ENCODE results near the gene HSD17B12. TPM values are rescaled to one million over a fixed set of nuclear protein-coding genes. Genes with fewer than 3 reads are reported as not detected.

The HSD17B12 gene
- total and polyA plus RNA-seq, 2 of the 13 experiments (the other 11 are each of a cell fraction or from before 2014, with no cell fraction given) = 50.3 to 117 TPM

- TF ChIP-seq NFAT5 (CRISPR knock-in tag; IDR thresholded peaks at IDR 0.05) (no peak), ZNF501 (CRISPR knock-in tag; IDR thresholded peaks at IDR 0.05) (no peak)
Measured at GRCh38 chr11:43718373-43718772, 37.8 kb downstream of the HSD17B12 start (continued).

GRCh38 chr11:43723617-43724016 lies 43.1 kb downstream of the HSD17B12 start:
- intact Hi-C loops (cut with micrococcal nuclease; ENCODE audit: unreplicated experiment) = no loop called here
- BruUV-seq (replicated peaks) = no TSS peak
- TF ChIP-seq HMGA1 (CRISPR knock-in tag; conservative IDR thresholded peaks at IDR 0.05) (no peak), RXRB (CRISPR knock-in tag; IDR thresholded peaks at IDR 0.05; ENCODE audit: borderline replicate concordance) (no peak), TRIM24 (CRISPR knock-in tag; IDR thresholded peaks at IDR 0.05) (no peak), IRF9 (CRISPR knock-in tag; IDR thresholded peaks at IDR 0.05; ENCODE audit: borderline replicate concordance) (no peak), EED (CRISPR knock-in tag; IDR thresholded peaks at IDR 0.05) (no peak), ZNF674 (CRISPR knock-in tag; IDR thresholded peaks at IDR 0.05; ENCODE audit: low read depth) (no peak), RFX5 (IDR thresholded peaks at IDR 0.05; ENCODE audit: low read depth, low read length) (no peak), AFF4 (CRISPR knock-in tag; IDR thresholded peaks at IDR 0.05) (no peak)
- TF ChIP-seq, protein P1, sequence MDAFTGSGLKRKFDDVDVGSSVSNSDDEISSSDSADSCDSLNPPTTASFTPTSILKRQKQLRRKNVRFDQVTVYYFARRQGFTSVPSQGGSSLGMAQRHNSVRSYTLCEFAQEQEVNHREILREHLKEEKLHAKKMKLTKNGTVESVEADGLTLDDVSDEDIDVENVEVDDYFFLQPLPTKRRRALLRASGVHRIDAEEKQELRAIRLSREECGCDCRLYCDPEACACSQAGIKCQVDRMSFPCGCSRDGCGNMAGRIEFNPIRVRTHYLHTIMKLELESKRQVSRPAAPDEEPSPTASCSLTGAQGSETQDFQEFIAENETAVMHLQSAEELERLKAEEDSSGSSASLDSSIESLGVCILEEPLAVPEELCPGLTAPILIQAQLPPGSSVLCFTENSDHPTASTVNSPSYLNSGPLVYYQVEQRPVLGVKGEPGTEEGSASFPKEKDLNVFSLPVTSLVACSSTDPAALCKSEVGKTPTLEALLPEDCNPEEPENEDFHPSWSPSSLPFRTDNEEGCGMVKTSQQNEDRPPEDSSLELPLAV (CRISPR knock-in tag; conservative IDR thresholded peaks at IDR 0.05; ENCODE audit: low read depth) = no peak

More at GRCh38 chr11:43723617-43724016, 43.1 kb downstream of the HSD17B12 start:
- ATAC-seq = no peak
- H2AFZ ChIP-seq (ENCODE audit: low read length) = no peak overlapping the region
- no peaks in the 10 kb centered on the region for H3K4me1 ChIP-seq (ENCODE audit: insufficient read depth, low read length)
- 95% methylated on average over 3 of the region's 3 CpGs for WGBS (ENCODE audit: low lambda C conversion rate)
- H3K36me3 ChIP-seq (replicated peaks in 1 of 2; ENCODE audit: control insufficient read depth in 1 of 2, insufficient read depth in 2 of 2, low read length in 2 of 2) = peaks cover 3 to 4% of the 10 kb centered on the region in 2 experiments; a peak in 3 of 5 replicates
- no peaks in the 10 kb centered on the region for H3K27me3 ChIP-seq (ENCODE audit: control insufficient read depth in 1 of 2, insufficient read depth in 2 of 2, low read length in 2 of 2)
- ChIA-PET CTCF (ENCODE audit: low intra/inter-chr PET ratio, low total read pairs) (no interaction called here), POLR2A (no interaction called here)
- no peak overlapping the region for H3K4me3 ChIP-seq (replicated peaks in 1 of 3; ENCODE audit: insufficient read depth in 1 of 3, low read depth in 2 of 3, low read length in 3 of 3)
- no peak overlapping the region for H3K27ac ChIP-seq (ENCODE audit: extremely low read length, insufficient read depth, low read length)
- in situ Hi-C loops (cut with HindIII; ENCODE audit: extremely low pct_ligation_motif_present, low pct_unique_long_range_greater_than_20kb) = no loop called here
- H3K9ac ChIP-seq (ENCODE audit: insufficient read depth, low read depth, low read length) = no peak overlapping the region
- H3K9me3 ChIP-seq (ENCODE audit: low read length) = no peaks in the 10 kb centered on the region
- no peak for FAIRE-seq
- no peak overlapping the region for H3K4me2 ChIP-seq (ENCODE audit: low read depth, low read length)
- peaks cover 77% of the 10 kb centered on the region for H3K79me2 ChIP-seq (ENCODE audit: insufficient read depth, low read length)
- no peak for DNase-seq (ENCODE audit: low spot score)
- H4K20me1 ChIP-seq (ENCODE audit: insufficient read depth, low read length) = peaks cover 5% of the 10 kb centered on the region; the same call in 1 of the 2 replicates
